IMR-90 (cell line): ENCODE measurements around the gene DRC7.

ENCODE experiments used
- CEBPB ChIP-seq: IDR thresholded peaks from 2 replicates; pipeline ENCODE4 v1.6.1; 2012; ENCODE audit warnings: low read depth, low read length, improper control_type of control experiment
- FOS ChIP-seq: fragments of 150-350 bp; IDR thresholded peaks from 2 replicates; pipeline ENCODE4 v1.6.1; 2016; ENCODE audit warnings: low read depth, low read length
- MXI1 ChIP-seq: IDR thresholded peaks from 2 replicates; pipeline ENCODE4 v1.6.1; 2012; ENCODE audit warnings: low read depth, mild to moderate bottlenecking, low read length, moderate library complexity, borderline replicate concordance
- NFE2L2 ChIP-seq: fragments of 150-350 bp; IDR thresholded peaks from 2 replicates; pipeline ENCODE4 v1.6.1; 2016; ENCODE audit warnings: low read depth, mild to moderate bottlenecking, low read length
- POLR2A ChIP-seq: IDR thresholded peaks from 2 replicates; pipeline ENCODE4 v1.6.1; 2012; ENCODE audit warnings: mild to moderate bottlenecking, low read depth, low read length
- TF ChIP-seq, protein P1 (sequence below): conservative IDR thresholded peaks from 2 replicates; pipeline ENCODE4 v1.5.1; 2012; ENCODE audit warnings: mild to moderate bottlenecking, low read depth, low read length, improper control_type of control experiment
- TF ChIP-seq, protein P2 (sequence below): fragments of 150-350 bp; IDR thresholded peaks from 2 replicates; pipeline ENCODE4 v1.6.1; 2017; ENCODE audit warnings: mild to moderate bottlenecking, antibody characterized with exemption, low read length, low read depth

DNA sequence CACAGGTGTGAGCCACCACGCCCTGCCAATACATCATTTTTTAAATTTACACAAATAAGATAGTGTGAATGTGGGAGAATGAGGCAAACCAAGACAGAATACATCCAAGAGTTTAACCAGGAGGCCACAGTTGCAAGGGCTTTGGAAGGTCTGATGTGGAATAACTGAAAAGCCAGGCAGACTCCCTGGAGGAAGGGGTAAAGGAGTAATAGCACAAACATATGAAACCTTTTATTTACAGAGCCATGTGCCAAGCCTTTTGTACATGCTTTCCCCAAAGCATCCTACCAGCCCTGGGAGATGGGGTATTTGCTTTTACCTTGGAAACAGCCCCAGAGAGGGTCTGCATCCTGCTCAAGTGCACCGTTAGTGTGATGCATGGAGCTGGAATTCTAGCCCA, 21.8 kb upstream of the DRC7 start:
- TF ChIP-seq, protein P1, sequence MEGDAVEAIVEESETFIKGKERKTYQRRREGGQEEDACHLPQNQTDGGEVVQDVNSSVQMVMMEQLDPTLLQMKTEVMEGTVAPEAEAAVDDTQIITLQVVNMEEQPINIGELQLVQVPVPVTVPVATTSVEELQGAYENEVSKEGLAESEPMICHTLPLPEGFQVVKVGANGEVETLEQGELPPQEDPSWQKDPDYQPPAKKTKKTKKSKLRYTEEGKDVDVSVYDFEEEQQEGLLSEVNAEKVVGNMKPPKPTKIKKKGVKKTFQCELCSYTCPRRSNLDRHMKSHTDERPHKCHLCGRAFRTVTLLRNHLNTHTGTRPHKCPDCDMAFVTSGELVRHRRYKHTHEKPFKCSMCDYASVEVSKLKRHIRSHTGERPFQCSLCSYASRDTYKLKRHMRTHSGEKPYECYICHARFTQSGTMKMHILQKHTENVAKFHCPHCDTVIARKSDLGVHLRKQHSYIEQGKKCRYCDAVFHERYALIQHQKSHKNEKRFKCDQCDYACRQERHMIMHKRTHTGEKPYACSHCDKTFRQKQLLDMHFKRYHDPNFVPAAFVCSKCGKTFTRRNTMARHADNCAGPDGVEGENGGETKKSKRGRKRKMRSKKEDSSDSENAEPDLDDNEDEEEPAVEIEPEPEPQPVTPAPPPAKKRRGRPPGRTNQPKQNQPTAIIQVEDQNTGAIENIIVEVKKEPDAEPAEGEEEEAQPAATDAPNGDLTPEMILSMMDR, result no peak
- no peak for TF ChIP-seq POLR2A
- TF ChIP-seq, protein P2, sequence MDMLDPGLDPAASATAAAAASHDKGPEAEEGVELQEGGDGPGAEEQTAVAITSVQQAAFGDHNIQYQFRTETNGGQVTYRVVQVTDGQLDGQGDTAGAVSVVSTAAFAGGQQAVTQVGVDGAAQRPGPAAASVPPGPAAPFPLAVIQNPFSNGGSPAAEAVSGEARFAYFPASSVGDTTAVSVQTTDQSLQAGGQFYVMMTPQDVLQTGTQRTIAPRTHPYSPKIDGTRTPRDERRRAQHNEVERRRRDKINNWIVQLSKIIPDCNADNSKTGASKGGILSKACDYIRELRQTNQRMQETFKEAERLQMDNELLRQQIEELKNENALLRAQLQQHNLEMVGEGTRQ, result no peak
- no peak for TF ChIP-seq MXI1
- no peak for TF ChIP-seq FOS
- no peak for TF ChIP-seq CEBPB
- TF ChIP-seq NFE2L2, result no peak
